WTC11 (cell line): ENCODE results near the gene ZBTB7B.

ENCODE experiments used
- JUN ChIP-seq: sonication (generic); formaldehyde crosslinking; IDR thresholded peaks from 2 replicates; pipeline ENCODE4 v1.8.0; 2023; ENCODE audit warnings: mild to moderate bottlenecking, missing genetic modification reagents
- NR1H2 ChIP-seq: sonication (generic); formaldehyde crosslinking; IDR thresholded peaks from 2 replicates; pipeline ENCODE4 v1.9.0; 2021; ENCODE audit warnings: mild to moderate bottlenecking, moderate library complexity, missing genetic modification reagents

- TF ChIP-seq JUN, result no peak
- TF ChIP-seq NR1H2, result no peak
Observed at GRCh38 chr1:154968731-154969130, 33.9 kb upstream of the ZBTB7B start.
